OCI-LY1 (cell line): ENCODE data around the gene SORD.

ENCODE experiments used
- EZH2 ChIP-seq: fragments of 200-600 bp; sonication (generic), shearing (Covaris generic); IDR thresholded peaks from 2 replicates; pipeline ENCODE4 v1.8.0; 2017; ENCODE audit warnings: borderline replicate concordance, mixed run types, mild to moderate bottlenecking, antibody characterized with exemption, low read length, moderate library complexity, mixed read lengths
- TF ChIP-seq, protein P1 (sequence below): fragments of 200-600 bp; sonication (generic), shearing (Covaris generic); IDR thresholded peaks from 2 replicates; pipeline ENCODE4 v1.5.1; 2017; ENCODE audit warnings: mild to moderate bottlenecking, antibody characterized with exemption, low read length, moderate library complexity, mixed read lengths

DNA sequence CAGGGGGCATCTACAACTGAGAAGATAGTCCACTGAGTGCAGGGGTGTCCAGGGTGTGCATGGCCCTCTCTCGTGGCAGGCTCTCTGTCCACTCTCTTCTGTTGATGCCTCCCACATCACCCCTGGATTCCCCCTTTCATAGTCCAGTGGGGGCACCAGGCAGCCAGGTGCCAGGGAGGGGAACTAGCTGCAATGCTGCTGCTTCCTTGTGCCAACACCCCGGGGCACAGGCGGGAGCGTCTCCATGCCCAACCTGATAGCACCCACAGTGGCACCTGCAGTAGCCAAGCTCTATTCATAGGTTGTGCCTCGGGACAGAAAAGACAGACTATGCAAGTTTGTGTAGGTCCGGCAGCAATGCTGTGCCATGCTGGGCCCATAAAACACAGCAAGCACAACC lies 79.2 kb downstream of the SORD start:
- no peak for TF ChIP-seq EZH2
- TF ChIP-seq, protein P1, sequence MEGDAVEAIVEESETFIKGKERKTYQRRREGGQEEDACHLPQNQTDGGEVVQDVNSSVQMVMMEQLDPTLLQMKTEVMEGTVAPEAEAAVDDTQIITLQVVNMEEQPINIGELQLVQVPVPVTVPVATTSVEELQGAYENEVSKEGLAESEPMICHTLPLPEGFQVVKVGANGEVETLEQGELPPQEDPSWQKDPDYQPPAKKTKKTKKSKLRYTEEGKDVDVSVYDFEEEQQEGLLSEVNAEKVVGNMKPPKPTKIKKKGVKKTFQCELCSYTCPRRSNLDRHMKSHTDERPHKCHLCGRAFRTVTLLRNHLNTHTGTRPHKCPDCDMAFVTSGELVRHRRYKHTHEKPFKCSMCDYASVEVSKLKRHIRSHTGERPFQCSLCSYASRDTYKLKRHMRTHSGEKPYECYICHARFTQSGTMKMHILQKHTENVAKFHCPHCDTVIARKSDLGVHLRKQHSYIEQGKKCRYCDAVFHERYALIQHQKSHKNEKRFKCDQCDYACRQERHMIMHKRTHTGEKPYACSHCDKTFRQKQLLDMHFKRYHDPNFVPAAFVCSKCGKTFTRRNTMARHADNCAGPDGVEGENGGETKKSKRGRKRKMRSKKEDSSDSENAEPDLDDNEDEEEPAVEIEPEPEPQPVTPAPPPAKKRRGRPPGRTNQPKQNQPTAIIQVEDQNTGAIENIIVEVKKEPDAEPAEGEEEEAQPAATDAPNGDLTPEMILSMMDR, result no peak
